Progenitor cell of endocrine pancreas (in vitro differentiated cells): ENCODE measurements around the gene TFEC. TPM values are rescaled to one million over a fixed set of nuclear protein-coding genes. Genes with fewer than 3 reads are reported as not detected.

Source experiments
- DNase-seq: peaks from one replicate; pipeline ENCODE4 v3.0.0; 2021; ENCODE audit warnings: low spot score; ENCODE audit not compliant: unreplicated experiment
- H3K27ac Mint-ChIP-seq: 2 replicates; pipeline ENCODE4 v1.8.0; 2021; ENCODE audit warnings: mild to moderate bottlenecking, moderate library complexity, mixed read lengths
- H3K27me3 Mint-ChIP-seq: 2 replicates; pipeline ENCODE4 v1.8.0; 2021; ENCODE audit warnings: mixed read lengths
- H3K36me3 Mint-ChIP-seq: 2 replicates; pipeline ENCODE4 v1.8.0; 2022; ENCODE audit warnings: mixed read lengths; ENCODE audit not compliant: insufficient read depth
- H3K4me1 Mint-ChIP-seq: 2 replicates; pipeline ENCODE4 v1.8.0; 2021; ENCODE audit warnings: low read depth, mixed read lengths
- H3K4me3 Mint-ChIP-seq: 2 replicates; pipeline ENCODE4 v1.8.0; 2021; ENCODE audit warnings: low read depth, mild to moderate bottlenecking, moderate library complexity, mixed read lengths
- H3K9me3 Mint-ChIP-seq: 2 replicates; pipeline ENCODE4 v1.8.0; 2021; ENCODE audit warnings: low read depth, mixed read lengths
- CTCF ChIP-seq: fragments of 200-600 bp; sonication (generic); IDR thresholded peaks from one replicate; pipeline ENCODE4 v1.5.0; 2021; ENCODE audit warnings: antibody characterized with exemption, mild to moderate bottlenecking; ENCODE audit not compliant: unreplicated experiment
- total RNA-seq: library from RNA; stranded (reverse); gene quantifications from 2 replicates; pipeline ENCODE4 v1.2.1, GENCODE V29; 2021

Gene TFEC
- total RNA-seq, 1 donor from 2014 or later, result not detected

- no peak overlapping the region for H3K4me3 Mint-ChIP-seq
- H3K4me1 Mint-ChIP-seq, result no peaks in the 10 kb centered on the region
- no peak overlapping the region for H3K27ac Mint-ChIP-seq
- no peaks in the 10 kb centered on the region for H3K9me3 Mint-ChIP-seq
- DNase-seq, result no peak
- H3K36me3 Mint-ChIP-seq, result no peaks in the 10 kb centered on the region
- TF ChIP-seq CTCF, result no peak
- H3K27me3 Mint-ChIP-seq, result no peaks in the 10 kb centered on the region
Observed at GRCh38 chr7:116032886-116033285, 2.3 kb upstream of the TFEC start.

- no peak for DNase-seq
- TF ChIP-seq CTCF, result no peak
- no peaks in the 10 kb centered on the region for H3K27me3 Mint-ChIP-seq
- peaks cover 6% of the 10 kb centered on the region for H3K9me3 Mint-ChIP-seq
- no peak overlapping the region for H3K27ac Mint-ChIP-seq
- H3K36me3 Mint-ChIP-seq, result no peaks in the 10 kb centered on the region
- H3K4me1 Mint-ChIP-seq, result peaks cover 12% of the 10 kb centered on the region
- no peak overlapping the region for H3K4me3 Mint-ChIP-seq
Observed at GRCh38 chr7:116028787-116029186, 1.8 kb downstream of the TFEC start.

GRCh38 chr7:116027786-116028185, 2.8 kb downstream of the TFEC start:
- DNase-seq, result no peak
- Mint-ChIP-seq H3K27me3 (no peaks in the 10 kb centered on the region), H3K27ac (no peak overlapping the region), H3K4me1 (peaks cover 16% of the 10 kb centered on the region), H3K4me3 (no peak overlapping the region), H3K36me3 (no peaks in the 10 kb centered on the region), H3K9me3 (peaks cover 6% of the 10 kb centered on the region)
- TF ChIP-seq CTCF, result no peak

DNA sequence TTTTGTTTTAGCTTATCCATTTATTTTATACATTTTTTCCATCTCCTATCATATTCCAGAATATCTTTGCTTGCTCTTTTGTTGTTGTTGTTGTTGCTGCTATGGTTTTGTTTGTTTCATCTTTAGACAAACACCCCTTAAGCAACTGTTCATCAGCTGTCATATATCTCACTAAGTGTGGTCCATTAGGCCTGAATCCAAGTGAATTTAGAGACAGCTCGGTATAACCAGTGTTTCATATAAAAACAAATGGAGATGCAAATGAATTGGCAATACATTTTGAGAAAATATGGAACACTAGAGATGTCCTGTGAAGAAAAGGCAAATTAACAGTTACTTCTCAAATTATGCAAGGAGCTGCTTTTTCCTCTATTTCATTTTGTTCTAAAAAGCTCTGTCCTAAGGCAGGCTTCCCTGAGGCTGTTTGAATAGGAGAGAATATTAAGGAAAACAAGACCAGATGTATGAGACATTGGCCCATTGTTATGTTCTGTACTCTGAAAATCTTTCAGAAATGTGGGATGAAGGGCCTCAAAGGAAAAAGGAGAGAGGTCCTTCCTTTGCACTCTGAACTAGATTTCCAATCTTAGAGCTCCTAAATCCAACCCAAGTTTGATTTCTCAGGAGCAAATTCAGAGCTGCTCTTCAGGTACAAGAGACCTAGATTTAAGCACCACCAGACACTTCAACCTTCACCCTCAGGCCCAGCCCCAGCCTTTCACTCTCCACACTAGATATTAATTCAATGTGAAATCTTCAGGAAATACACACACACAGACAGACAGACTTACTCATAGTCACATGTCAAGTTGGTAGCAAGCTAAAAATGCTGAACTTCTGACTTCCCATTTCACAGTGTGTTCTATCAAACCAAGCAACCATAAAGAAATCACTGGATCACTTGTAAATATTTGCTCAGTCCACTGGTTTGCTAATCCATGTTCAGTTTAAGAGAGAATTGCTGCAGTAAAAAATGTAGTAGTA, 5.4 kb downstream of the TFEC start:
- no peaks in the 10 kb centered on the region for H3K36me3 Mint-ChIP-seq
- DNase-seq, result no peak
- H3K4me1 Mint-ChIP-seq, result peaks cover 16% of the 10 kb centered on the region
- no peaks in the 10 kb centered on the region for H3K27me3 Mint-ChIP-seq
- no peak overlapping the region for H3K27ac Mint-ChIP-seq
- TF ChIP-seq CTCF, result no peak
- H3K9me3 Mint-ChIP-seq, result peaks cover 6% of the 10 kb centered on the region
- H3K4me3 Mint-ChIP-seq, result no peak overlapping the region

DNA sequence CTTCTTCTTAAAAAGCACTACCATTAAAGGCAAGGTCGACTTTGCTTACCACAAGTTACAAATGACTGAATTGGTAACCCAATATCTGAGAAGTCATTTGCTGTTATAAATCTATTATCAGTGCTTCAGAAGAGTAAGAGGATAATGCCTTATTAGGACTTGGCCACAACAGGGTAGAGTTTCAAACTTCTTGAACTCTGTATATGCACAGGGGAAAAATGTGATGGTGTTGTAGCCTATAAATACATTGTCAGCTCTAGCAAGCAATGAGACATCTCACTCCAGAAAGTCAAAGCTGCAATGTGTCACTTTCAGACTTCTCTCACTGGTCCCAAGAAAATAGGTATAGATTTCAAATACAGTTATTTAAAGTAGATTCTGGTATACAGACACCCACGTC, 9.3 kb downstream of the TFEC start:
- no peak overlapping the region for H3K4me3 Mint-ChIP-seq
- H3K9me3 Mint-ChIP-seq, result peaks cover 3% of the 10 kb centered on the region
- H3K36me3 Mint-ChIP-seq, result no peaks in the 10 kb centered on the region
- H3K27ac Mint-ChIP-seq, result no peak overlapping the region
- TF ChIP-seq CTCF, result no peak
- H3K4me1 Mint-ChIP-seq, result peaks cover 16% of the 10 kb centered on the region
- DNase-seq, result no peak
- H3K27me3 Mint-ChIP-seq, result no peaks in the 10 kb centered on the region
